Measurements from ENCODE around the gene MAT2B. TPM values are rescaled to one million over a fixed set of nuclear protein-coding genes. Genes with fewer than 3 reads are reported as not detected.

MAT2B gene
- total and polyA plus RNA-seq, 2 of the 13 experiments (the other 11 are each of a cell fraction or from before 2014, with no cell fraction given), result 20.2 to 37.1 TPM

GRCh38 chr5:163505368-163506094, at the start of gene MAT2B (continued):
- TF ChIP-seq, protein P1, sequence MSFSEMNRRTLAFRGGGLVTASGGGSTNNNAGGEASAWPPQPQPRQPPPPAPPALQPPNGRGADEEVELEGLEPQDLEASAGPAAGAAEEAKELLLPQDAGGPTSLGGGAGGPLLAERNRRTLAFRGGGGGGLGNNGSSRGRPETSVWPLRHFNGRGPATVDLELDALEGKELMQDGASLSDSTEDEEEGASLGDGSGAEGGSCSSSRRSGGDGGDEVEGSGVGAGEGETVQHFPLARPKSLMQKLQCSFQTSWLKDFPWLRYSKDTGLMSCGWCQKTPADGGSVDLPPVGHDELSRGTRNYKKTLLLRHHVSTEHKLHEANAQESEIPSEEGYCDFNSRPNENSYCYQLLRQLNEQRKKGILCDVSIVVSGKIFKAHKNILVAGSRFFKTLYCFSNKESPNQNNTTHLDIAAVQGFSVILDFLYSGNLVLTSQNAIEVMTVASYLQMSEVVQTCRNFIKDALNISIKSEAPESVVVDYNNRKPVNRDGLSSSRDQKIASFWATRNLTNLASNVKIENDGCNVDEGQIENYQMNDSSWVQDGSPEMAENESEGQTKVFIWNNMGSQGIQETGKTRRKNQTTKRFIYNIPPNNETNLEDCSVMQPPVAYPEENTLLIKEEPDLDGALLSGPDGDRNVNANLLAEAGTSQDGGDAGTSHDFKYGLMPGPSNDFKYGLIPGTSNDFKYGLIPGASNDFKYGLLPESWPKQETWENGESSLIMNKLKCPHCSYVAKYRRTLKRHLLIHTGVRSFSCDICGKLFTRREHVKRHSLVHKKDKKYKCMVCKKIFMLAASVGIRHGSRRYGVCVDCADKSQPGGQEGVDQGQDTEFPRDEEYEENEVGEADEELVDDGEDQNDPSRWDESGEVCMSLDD (CRISPR knock-in tag; IDR thresholded peaks at IDR 0.05; ENCODE audit: borderline replicate concordance), result no peak
- no peak for TF ChIP-seq JUND (CRISPR knock-in tag; IDR thresholded peaks at IDR 0.05)
- peak; percentile 79 for TF ChIP-seq ZNF574 (CRISPR knock-in tag; IDR thresholded peaks at IDR 0.05)
- TF ChIP-seq POGZ (CRISPR knock-in tag; IDR thresholded peaks at IDR 0.05), result peak; percentile 76
- TF ChIP-seq, protein P2, sequence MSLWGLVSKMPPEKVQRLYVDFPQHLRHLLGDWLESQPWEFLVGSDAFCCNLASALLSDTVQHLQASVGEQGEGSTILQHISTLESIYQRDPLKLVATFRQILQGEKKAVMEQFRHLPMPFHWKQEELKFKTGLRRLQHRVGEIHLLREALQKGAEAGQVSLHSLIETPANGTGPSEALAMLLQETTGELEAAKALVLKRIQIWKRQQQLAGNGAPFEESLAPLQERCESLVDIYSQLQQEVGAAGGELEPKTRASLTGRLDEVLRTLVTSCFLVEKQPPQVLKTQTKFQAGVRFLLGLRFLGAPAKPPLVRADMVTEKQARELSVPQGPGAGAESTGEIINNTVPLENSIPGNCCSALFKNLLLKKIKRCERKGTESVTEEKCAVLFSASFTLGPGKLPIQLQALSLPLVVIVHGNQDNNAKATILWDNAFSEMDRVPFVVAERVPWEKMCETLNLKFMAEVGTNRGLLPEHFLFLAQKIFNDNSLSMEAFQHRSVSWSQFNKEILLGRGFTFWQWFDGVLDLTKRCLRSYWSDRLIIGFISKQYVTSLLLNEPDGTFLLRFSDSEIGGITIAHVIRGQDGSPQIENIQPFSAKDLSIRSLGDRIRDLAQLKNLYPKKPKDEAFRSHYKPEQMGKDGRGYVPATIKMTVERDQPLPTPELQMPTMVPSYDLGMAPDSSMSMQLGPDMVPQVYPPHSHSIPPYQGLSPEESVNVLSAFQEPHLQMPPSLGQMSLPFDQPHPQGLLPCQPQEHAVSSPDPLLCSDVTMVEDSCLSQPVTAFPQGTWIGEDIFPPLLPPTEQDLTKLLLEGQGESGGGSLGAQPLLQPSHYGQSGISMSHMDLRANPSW (CRISPR knock-in tag; IDR thresholded peaks at IDR 0.05; ENCODE audit: borderline replicate concordance), result peak; percentile 73; the same call in 1 of the 2 replicates
- TF ChIP-seq KDM6A (CRISPR knock-in tag; IDR thresholded peaks at IDR 0.05; ENCODE audit: low read depth), result no peak
- TF ChIP-seq FOXP1 (IDR thresholded peaks at IDR 0.05), result no peak
- peak; percentile 58 for TF ChIP-seq FOXP1 (CRISPR knock-in tag; IDR thresholded peaks at IDR 0.05)
- no peak for TF ChIP-seq SOX6 (IDR thresholded peaks at IDR 0.05)
- TF ChIP-seq SOX6 (CRISPR knock-in tag; IDR thresholded peaks at IDR 0.05), result peak; percentile 67; the same call in 1 of the 2 replicates
- peak; percentile 81 for TF ChIP-seq AGO2 (optimal IDR thresholded peaks at IDR 0.05; ENCODE audit: low read depth, low read length)
- TF ChIP-seq ZNF850 (CRISPR knock-in tag; conservative IDR thresholded peaks at IDR 0.05), result 0 out of 2 replicates have a peak, but pooled peaks have one; percentile 63
- TF ChIP-seq KAT2B (IDR thresholded peaks at IDR 0.05; ENCODE audit: borderline replicate concordance, low read depth, low read length), result no peak
- TF ChIP-seq ZNF468 (CRISPR knock-in tag; IDR thresholded peaks at IDR 0.05), result no peak
- TF ChIP-seq TFDP2 (CRISPR knock-in tag; IDR thresholded peaks at IDR 0.05), result peak; percentile 72
- TF ChIP-seq ARID5B (CRISPR knock-in tag; IDR thresholded peaks at IDR 0.05), result peak; percentile 73; the same call in 1 of the 2 replicates
